HCT116 (cell line): Measurements from ENCODE around the gene LEPR.

Experiments
- CTCF ChIP-seq, 3 experiments: fragments of 200-600 bp in 1 of 3; sonication (generic) in 1 of 3; IDR thresholded peaks in 2 of 3; conservative IDR thresholded peaks in 1 of 3; 2 replicates each; pipeline ENCODE4 v1.5.1; 2012 to 2017; ENCODE audit warnings: low read depth in 2 of 3, low read length in 2 of 3, antibody characterized with exemption in 1 of 3, borderline replicate concordance in 1 of 3, control low read depth in 1 of 3, mild to moderate bottlenecking in 1 of 3, mixed read lengths in 1 of 3, mixed run types in 1 of 3, moderate library complexity in 1 of 3; ENCODE audit not compliant: insufficient read depth in 1 of 3
- POLR2AphosphoS5 ChIP-seq: IDR thresholded peaks from 2 replicates; pipeline ENCODE4 v1.6.1; 2011; ENCODE audit warnings: mild to moderate bottlenecking, low read depth, low read length, moderate library complexity
- SP1 ChIP-seq: IDR thresholded peaks from 2 replicates; pipeline ENCODE4 v1.6.1; 2012; ENCODE audit warnings: low read depth

DNA sequence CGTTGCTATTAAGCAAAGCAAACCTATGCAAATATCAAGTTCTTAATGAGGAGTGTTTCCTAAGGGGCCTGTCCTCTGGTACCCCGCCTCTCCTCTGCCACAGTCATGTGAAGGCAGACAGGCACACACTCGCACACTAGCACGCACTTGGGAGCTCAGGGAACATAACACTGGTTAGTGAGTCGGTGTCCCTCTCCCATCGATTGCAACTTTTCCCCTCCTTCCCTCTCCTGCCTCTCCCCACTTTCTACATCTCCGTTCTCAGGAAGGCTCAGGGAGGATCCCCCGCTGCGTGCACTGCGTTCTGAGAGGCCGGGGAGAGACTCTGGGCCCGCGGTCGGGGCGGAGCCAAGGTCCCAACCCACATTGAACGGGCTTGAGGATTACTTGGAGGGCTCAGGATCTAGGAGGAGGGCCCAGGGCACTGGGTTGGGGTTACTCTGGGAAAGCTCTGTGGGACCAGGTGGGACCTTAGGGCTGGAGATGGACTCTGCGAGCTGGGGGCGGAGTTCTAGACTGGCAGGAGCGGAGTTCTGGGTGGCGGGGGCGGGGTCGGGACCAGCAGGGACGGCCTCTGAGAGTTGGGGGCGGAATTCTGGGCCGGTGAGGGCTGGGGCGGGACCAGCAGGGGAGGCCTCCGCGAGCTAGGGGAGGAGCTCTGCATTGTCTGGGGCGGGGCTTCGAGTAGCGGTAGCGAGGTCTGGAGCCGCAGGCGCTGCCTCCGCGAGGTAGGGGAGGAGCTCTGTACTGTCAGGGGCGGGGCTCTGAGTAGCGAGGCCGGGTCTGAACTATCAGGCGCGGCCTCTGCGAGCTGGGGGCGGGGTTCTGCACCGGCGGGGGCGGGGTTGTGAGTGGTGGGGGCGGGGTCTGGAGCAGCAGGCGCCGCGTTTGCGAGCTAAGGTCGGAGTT is 533 bp upstream of the LEPR start:
- TF ChIP-seq CTCF (IDR thresholded peaks at IDR 0.05 in 2 of 3, conservative IDR thresholded peaks at IDR 0.05 in 1 of 3; ENCODE audit: borderline replicate concordance in 1 of 3, insufficient read depth in 1 of 3, low read depth in 2 of 3, low read length in 2 of 3): no peak
- peak; percentile 76 for TF ChIP-seq POLR2AphosphoS5
- no peak; the same call in 1 of the 2 replicates for TF ChIP-seq SP1
